Measurements from ENCODE around the gene ENOPH1. TPM values are rescaled to one million over a fixed set of nuclear protein-coding genes. Genes with fewer than 3 reads are reported as not detected.

ENOPH1 gene
- total RNA-seq, 1 experiment from 2014 or later: 67.6 TPM

DNA sequence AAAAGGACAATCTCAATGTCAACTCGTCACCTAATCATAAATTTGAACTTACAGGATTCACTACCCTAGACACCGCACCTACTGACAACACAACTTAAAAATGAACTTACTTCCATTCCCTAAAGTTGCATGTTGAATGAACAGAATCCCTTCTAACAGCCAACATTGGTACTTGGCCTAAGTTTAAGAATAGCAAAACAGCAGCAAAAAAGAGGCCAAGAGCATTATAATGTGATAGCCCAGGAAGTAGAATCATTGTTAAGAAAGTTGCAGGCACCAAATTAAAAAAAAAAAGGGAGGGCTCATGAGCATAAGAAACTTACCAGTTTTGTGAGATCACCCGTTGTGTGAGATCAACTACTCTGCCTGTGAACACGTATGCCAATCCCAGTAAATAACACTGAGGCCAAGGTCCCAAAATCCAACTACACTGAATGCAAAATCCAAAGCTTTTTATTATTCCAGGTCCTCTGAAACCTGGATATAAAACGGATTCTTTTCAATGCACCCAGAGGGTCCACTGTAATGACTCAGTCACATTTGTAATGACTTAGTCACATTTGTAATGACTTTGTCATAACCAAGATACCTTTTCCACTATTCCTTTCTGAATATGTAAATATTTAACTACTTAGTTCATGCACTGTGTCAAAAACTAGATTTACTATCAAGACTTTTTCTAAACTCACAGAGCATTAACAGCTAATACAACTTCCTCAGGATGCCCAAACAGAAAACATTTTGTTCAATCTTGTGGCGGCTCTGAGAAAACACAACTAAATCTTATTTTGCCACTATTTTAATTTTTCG is 6.9 kb upstream of the ENOPH1 start:
- Histone ChIP-seq H3K9me3 (no peaks in the 10 kb centered on the region), H3K27me3 (replicated peaks; ENCODE audit: control insufficient read depth, insufficient read depth, low read length) (no peaks in the 10 kb centered on the region), H3K4me3 (ENCODE audit: low read depth, low read length) (no peak overlapping the region), H3K4me1 (peaks cover 11% of the 10 kb centered on the region), H3K36me3 (ENCODE audit: control insufficient read depth, insufficient read depth, low read length) (peaks cover 7% of the 10 kb centered on the region)
- Mint-ChIP-seq H3K27me3 (ENCODE audit: insufficient read depth, unreplicated experiment) (no peaks in the 10 kb centered on the region), H3K9me3 (ENCODE audit: unreplicated experiment) (no peaks in the 10 kb centered on the region), H3K4me1 (ENCODE audit: low read depth, unreplicated experiment) (peaks cover 6% of the 10 kb centered on the region), H3K36me3 (ENCODE audit: insufficient read depth, unreplicated experiment) (peaks cover 79% of the 10 kb centered on the region), H3K4me3 (ENCODE audit: unreplicated experiment) (no peak overlapping the region), H3K27ac (ENCODE audit: unreplicated experiment) (no peak overlapping the region)
- intact Hi-C loops (cut with micrococcal nuclease; ENCODE audit: unreplicated experiment): loop anchor here (1.0 kb wide), 1 partner anchor 49 kb away; no protein-coding TSS in a partner anchor
- POLR2A ChIA-PET: no interaction called here
- TF ChIP-seq, protein P1, sequence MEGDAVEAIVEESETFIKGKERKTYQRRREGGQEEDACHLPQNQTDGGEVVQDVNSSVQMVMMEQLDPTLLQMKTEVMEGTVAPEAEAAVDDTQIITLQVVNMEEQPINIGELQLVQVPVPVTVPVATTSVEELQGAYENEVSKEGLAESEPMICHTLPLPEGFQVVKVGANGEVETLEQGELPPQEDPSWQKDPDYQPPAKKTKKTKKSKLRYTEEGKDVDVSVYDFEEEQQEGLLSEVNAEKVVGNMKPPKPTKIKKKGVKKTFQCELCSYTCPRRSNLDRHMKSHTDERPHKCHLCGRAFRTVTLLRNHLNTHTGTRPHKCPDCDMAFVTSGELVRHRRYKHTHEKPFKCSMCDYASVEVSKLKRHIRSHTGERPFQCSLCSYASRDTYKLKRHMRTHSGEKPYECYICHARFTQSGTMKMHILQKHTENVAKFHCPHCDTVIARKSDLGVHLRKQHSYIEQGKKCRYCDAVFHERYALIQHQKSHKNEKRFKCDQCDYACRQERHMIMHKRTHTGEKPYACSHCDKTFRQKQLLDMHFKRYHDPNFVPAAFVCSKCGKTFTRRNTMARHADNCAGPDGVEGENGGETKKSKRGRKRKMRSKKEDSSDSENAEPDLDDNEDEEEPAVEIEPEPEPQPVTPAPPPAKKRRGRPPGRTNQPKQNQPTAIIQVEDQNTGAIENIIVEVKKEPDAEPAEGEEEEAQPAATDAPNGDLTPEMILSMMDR (IDR thresholded peaks at IDR 0.05; ENCODE audit: insufficient read depth in 1 of 2, low read depth in 1 of 2, low read length in 1 of 2, severe bottlenecking in 1 of 2, unreplicated experiment in 1 of 2): no peak
- no TSS peak for BruUV-seq (replicated peaks)
- DNase-seq: no peak
- CTCF ChIA-PET: no interaction called here

DNA sequence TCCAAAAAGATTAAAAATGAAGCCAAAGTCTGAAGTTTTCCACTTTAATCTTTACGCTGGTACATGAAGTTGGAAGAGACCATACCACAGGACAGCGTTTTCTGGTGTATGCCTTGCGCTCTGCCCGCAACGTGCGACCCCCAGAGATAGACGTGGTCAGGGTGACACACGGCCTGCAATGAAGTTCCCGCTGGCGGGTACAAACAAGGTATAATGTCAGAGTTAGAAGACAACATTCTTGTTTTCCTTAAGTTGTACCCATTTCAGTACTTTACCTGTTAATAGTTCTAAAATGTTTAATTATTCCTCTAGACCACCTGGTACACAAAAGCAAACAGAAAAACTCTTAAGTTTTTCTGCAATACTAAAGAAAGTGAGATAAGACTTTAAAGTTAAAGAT is 4.9 kb upstream of the ENOPH1 start:
- TF ChIP-seq, protein P1 (IDR thresholded peaks at IDR 0.05; ENCODE audit: insufficient read depth in 1 of 2, low read depth in 1 of 2, low read length in 1 of 2, severe bottlenecking in 1 of 2, unreplicated experiment in 1 of 2): no peak
- H3K4me3 Mint-ChIP-seq (ENCODE audit: unreplicated experiment): no peak overlapping the region
- ChIA-PET CTCF (no interaction called here), POLR2A (no interaction called here)
- H3K9me3 Mint-ChIP-seq (ENCODE audit: unreplicated experiment): no peaks in the 10 kb centered on the region
- Histone ChIP-seq H3K4me3 (ENCODE audit: low read depth, low read length) (no peak overlapping the region), H3K9me3 (no peaks in the 10 kb centered on the region), H3K4me1 (peaks cover 11% of the 10 kb centered on the region), H3K36me3 (ENCODE audit: control insufficient read depth, insufficient read depth, low read length) (peaks cover 7% of the 10 kb centered on the region), H3K27me3 (replicated peaks; ENCODE audit: control insufficient read depth, insufficient read depth, low read length) (no peaks in the 10 kb centered on the region)
- H3K36me3 Mint-ChIP-seq (ENCODE audit: insufficient read depth, unreplicated experiment): peaks cover 97% of the 10 kb centered on the region
- BruUV-seq (replicated peaks): no TSS peak
- peaks cover 7% of the 10 kb centered on the region for H3K4me1 Mint-ChIP-seq (ENCODE audit: low read depth, unreplicated experiment)
- no peaks in the 10 kb centered on the region for H3K27me3 Mint-ChIP-seq (ENCODE audit: insufficient read depth, unreplicated experiment)
- H3K27ac Mint-ChIP-seq (ENCODE audit: unreplicated experiment): no peak overlapping the region
- DNase-seq: no peak
- intact Hi-C loops (cut with micrococcal nuclease; ENCODE audit: unreplicated experiment): no loop called here

GRCh38 chr4:82428526-82428968 is 1.8 kb upstream of the ENOPH1 start:
- CTCF ChIA-PET: interaction anchor here (1.2 to 1.5 kb wide), 2 partner anchors 9 to 54 kb away, joined by 5 to 12 read pairs; partner anchors contain the start of gene HNRNPD
- intact Hi-C loops (cut with micrococcal nuclease; ENCODE audit: unreplicated experiment): no loop called here

More at GRCh38 chr4:82428526-82428968, 1.8 kb upstream of the ENOPH1 start:
- no peaks in the 10 kb centered on the region for H3K9me3 Mint-ChIP-seq (ENCODE audit: unreplicated experiment)
- peak overlapping the region; percentile 89 for H3K4me3 Mint-ChIP-seq (ENCODE audit: unreplicated experiment)
- peaks cover 11% of the 10 kb centered on the region for H3K4me1 ChIP-seq
- H3K27me3 ChIP-seq (replicated peaks; ENCODE audit: control insufficient read depth, insufficient read depth, low read length): no peaks in the 10 kb centered on the region
- TF ChIP-seq, protein P1 (IDR thresholded peaks at IDR 0.05; ENCODE audit: insufficient read depth in 1 of 2, low read depth in 1 of 2, low read length in 1 of 2, severe bottlenecking in 1 of 2, unreplicated experiment in 1 of 2): no peak
- BruUV-seq (replicated peaks): no TSS peak
- H3K27me3 Mint-ChIP-seq (ENCODE audit: insufficient read depth, unreplicated experiment): no peaks in the 10 kb centered on the region
- POLR2A ChIA-PET: interaction anchor here (0.5 to 2.5 kb wide), 8 partner anchors 9 to 472 kb away, joined by 3 to 59 read pairs (median 3); partner anchors contain the start of genes HNRNPD and THAP9
- no peak for DNase-seq
- H3K4me3 ChIP-seq (ENCODE audit: low read depth, low read length): peak overlapping the region; percentile 97
- peaks cover 79% of the 10 kb centered on the region for H3K36me3 Mint-ChIP-seq (ENCODE audit: insufficient read depth, unreplicated experiment)
- no peaks in the 10 kb centered on the region for H3K9me3 ChIP-seq
- H3K27ac Mint-ChIP-seq (ENCODE audit: unreplicated experiment): peak overlapping the region; percentile 99
- peaks cover 3% of the 10 kb centered on the region for H3K36me3 ChIP-seq (ENCODE audit: control insufficient read depth, insufficient read depth, low read length)
- H3K4me1 Mint-ChIP-seq (ENCODE audit: low read depth, unreplicated experiment): peaks cover 7% of the 10 kb centered on the region
